HG02763 (cell line): Measurements from ENCODE around the gene AP1G1.
"Not testable (repeated sequence)": the region's sequence is repeated elsewhere in the genome, so short reads cannot be mapped to it uniquely, and the experiment has no call there.

Experiments
- ATAC-seq: cut with Tn5 transposase; IDR thresholded peaks from one replicate; pipeline ENCODE4 v1.9.1; 2021; ENCODE audit warnings: mild to moderate bottlenecking, moderate library complexity; ENCODE audit not compliant: unreplicated experiment

The AP1G1 gene

GRCh38 chr16:71707199-71707598 is 101.4 kb downstream of the AP1G1 start:
- ATAC-seq = no peak

DNA sequence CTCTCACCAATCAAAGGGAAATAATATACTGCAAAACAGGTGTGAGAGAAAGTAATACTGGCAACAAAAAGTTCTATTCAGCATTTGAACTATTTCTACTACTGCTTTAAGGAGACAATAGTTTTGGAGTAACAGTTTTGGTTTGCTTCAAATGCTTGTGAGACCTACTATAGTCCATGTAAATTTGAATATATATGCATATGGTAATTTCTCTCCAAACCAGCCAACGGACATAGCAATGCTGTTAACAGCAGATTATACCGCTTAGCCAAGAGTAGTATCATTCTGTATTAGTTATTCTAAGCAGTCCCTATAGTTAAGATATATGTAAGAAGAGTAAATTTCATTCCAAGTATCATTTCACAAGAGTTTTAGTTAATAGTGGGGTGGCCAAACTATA is 102.6 kb downstream of the AP1G1 start:
- no peak for ATAC-seq

- ATAC-seq = no peak
Measured at GRCh38 chr16:71703333-71703732, 105.3 kb downstream of the AP1G1 start.

DNA sequence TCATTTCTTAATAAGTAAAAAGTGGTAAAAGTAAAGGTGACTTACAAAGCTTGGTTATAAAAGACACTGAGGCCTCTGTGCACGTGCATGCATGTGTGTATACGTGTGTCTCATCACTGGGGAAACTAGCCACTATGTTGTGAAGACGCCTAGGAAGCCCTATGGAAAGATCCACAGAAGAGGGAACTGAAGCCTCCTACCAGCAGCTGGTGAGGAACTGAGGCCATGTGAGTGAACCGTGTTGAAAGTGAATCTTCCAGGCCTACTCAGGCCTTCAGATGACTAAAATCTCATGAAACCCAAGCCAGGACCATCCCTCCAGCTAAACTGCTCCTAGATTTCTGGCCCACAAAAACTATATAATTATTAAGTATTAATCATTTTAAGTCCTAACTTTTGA is 107.8 kb downstream of the AP1G1 start:
- ATAC-seq = no peak

- no peak for ATAC-seq
Measured at GRCh38 chr16:71698491-71698890, 110.1 kb downstream of the AP1G1 start.

GRCh38 chr16:71693164-71693563 is 115.5 kb downstream of the AP1G1 start:
- ATAC-seq = no peak

GRCh38 chr16:71689901-71690300 is 118.7 kb downstream of the AP1G1 start:
- ATAC-seq = no peak

DNA sequence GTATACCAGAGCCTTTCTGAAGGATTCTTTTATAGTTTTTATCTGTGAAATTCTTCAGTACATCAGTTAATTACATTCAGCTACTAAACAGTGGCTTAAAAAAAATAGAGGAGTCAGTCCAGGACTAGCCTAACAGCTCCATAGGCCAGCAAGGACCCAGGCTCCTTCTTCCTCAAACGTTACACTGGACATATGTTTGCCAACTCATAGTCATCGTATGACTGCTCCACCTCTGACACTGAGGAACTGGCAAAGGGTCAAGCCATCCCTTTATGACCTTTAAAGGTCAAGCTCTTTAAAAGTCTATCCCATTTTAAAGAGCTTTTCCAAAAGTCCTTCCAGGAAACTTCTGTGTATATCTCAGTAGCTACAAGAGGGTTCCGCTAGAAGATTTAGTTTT is 120.8 kb downstream of the AP1G1 start:
- no peak for ATAC-seq

GRCh38 chr16:71684280-71684679 is 124.4 kb downstream of the AP1G1 start:
- not testable (repeated sequence) for ATAC-seq

GRCh38 chr16:71681360-71681759 is 127.3 kb downstream of the AP1G1 start:
- ATAC-seq = no peak
